ENCODE measurements around the gene AFF2.
A peak's percentile ranks its signal among the peaks of the same experiment; 100 is the strongest.

Gene AFF2

DNA sequence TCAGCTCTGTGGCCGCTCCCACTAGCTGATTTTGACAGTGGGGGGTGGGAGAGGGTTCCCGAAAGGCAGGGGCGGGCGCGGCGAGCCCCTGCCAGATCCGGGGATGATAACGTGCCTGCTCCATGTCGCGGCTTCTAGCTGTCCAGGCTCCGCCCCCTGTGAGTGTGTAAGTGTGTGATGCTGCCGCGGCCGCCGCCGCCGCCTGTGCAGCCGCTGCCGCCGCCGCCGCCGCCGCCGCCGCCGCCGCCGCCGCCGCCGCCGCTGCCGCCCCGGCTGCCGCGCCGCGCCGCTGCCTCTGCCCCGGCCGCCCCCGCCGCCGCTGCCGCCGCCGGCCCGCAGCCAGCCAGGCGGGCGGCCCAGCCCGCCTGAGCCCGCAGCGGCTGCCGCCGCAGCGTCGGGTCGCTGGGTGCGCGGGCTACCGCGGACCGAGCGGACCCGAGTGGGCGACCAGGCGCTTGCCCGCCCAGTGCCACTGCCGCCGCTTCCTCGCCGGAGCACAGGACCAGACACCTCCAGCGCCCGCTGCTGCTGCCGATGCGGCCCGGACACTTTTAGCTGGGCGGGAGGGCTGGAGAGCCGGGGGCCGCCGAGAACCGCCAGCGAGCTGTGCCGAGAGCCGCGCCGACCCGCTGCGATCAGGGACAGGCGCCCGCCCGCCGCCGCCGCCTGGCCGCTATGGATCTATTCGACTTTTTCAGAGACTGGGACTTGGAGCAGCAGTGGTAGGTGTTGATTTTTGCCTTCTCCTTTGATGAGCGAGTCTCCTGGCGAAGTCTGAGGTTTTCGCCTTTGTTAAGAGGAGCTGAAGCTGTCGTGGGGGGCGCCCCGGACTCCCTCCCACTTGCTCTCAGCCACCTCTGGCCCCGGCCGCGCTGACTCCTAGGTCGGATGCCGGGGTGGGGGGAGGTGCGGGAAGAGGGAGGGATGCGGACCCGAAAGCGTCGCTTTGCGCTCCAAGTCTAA is at the start of gene AFF2:
Gene AFF2, plus strand, starts transcription at position 195 of the 963 bp plus-strand sequence. Its CDS starts 481 bp downstream, at position 676.
- DNase-seq (ENCODE audit: low read depth) = peak; percentile 16

DNA sequence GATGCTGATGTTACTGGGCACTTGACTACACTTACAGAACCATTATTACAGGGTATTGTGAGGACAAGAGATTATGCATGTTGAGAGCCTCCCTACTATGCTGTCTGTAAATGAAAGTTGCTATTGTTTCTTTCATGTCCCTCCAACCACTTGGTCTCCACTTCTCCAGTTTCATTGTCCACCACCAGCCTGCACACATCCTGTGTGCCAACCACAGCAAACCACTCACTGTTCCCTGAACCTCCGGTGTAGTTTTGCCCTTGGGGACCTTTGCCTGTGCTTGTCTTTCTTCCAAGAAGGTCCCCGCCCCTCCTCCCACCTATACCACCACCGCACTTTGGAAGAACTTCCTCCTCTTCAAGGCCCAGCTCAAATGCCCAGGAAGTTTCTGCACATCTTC is 43.1 kb upstream of the AFF2 start:
- DNase-seq (ENCODE audit: low read depth) = no peak

DNA sequence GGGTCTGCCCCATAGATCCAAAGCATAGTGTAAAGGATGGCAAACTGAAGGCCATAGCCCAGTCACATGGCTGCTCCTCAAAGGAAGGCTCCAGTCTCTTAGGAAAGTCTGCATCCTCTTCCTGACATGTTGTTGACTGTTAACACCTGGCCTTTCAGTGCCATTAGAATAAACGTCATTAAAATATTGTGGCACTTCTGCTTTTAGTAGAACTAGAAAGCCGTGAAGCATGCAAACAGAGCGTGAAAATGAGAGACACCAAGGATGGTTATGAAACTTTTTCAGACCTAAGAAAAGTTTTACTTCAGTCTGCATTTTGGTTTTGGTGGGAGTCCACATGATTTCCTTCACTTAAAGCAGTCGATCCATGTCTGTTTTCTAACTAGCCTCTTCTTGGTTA is 41.1 kb upstream of the AFF2 start:
- DNase-seq (ENCODE audit: low read depth) = no peak

DNA sequence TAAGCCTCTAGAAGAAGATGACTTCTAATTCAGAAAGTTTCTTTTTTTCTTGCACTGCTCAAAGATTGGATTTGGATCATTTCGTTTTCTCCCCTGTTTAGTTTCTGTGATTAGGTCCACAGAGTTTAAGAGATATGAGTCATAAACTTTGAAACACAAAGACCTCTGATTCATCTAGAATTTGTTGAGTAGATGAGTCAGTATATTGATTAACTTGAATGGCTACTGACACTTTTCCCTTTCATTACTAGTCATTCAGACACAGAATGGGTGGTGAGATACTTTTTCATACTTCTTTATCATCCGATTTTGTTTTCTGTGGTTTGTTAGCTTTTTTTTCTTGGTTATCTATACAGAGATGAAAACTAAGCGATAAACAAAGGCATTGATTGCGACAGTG is 34.1 kb upstream of the AFF2 start:
- no peak for DNase-seq (ENCODE audit: low read depth)

DNA sequence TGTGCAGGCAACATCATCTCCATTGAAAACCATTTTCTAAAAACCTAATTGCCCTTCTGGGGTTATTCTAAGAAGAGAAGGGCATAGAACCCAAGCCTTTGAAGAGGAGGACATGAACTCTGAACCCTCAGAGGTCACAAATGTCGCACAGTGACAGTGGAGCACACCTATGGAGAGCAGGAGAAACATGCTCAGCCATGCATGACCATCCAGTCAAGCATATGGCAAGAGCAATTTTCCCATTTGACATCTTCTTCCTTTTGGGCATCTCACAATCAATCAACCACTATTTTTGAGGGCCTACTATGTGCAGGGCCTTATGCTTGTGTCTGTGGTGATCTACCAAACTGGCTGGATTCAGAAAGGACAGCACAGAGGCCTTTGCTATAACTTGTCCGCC is 30.1 kb upstream of the AFF2 start:
- DNase-seq (ENCODE audit: low read depth) = no peak

- no peak for DNase-seq (ENCODE audit: low read depth)
These were observed 26.4 kb upstream of the AFF2 start for GRCh38 chrX:148474030-148474429.

DNA sequence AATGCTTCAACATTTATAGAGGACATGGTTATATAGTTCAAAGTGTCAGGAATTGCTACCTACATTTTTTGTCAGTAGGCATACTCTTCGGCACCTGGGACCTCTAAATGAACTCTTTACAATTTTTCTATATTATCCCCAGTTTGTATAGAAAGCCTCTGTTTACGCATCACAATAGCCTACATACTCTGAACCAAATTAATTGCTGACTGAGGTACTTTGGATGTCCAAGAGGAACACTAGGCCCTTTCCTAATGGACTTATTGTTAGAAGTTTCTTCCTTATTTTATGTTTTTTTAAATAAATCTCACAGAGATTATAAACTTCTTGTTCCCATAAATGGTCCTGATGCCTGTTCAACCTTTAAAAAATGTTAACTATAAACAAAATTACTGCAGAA is 8.4 kb upstream of the AFF2 start:
- no peak for DNase-seq (ENCODE audit: low read depth)

GRCh38 chrX:148495176-148495575 is 5.2 kb upstream of the AFF2 start:
- DNase-seq (ENCODE audit: low read depth) = no peak

DNA sequence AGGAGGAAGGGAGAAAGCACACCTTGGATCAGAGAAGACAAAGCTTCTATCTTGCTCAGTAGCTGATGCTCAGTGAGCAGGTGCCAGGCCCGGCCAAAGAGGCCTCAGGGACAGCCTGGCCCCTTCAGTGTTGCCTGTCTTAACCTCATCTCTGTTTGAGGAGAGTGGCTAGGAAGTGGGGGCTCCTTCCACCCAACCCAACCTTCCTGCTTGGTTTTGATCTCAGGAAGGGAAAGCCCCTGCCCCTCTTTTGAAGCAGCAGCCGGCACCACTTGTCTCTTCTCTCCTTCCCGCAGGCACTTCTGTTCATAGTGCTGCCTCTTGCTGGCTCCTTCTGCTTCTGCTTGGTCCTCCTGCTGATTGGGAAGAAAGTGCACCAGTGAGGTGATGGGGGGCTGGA is 2.4 kb upstream of the AFF2 start:
- DNase-seq (ENCODE audit: low read depth) = no peak

DNA sequence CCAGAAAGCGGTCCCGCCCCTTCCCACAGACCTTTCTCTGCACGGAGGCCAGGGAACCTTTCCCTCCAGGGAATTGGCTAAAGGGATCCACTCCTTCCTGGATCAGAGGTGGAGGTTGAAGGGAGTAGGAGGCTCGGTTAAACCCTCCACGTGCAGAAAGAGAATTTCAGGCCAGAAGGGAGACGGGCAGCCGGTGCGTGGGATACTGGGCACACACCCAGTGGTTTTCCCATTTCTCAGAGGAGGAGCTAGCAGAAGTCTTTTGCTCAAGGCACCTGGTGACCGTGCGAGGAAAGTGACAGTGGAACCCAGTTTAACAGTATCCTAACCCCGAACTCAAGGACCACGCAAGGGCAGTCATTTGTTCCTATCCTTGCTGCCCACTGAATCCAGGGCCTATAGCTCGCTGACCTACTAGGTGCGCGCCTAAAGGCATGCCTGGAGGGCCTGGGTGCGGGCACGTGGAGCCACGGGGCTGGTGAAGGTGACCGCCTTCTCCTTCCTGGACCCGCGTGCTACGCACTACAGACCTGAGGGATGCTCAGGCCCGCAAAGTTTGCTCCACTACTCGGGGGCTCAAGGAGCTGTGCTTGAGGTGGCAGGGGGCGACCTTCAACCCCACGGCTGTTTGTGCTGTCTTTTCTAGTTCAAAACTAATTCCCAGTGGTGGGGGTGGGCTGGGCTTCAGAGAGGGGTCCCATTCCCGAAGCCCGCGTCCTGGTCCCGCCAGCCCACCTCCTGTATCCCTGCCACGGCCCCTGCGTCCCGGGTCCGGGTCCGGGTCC is 587 bp upstream of the AFF2 start:
- DNase-seq (ENCODE audit: low read depth) = no peak

GRCh38 chrX:148501386-148502066 is 1.1 kb downstream of the AFF2 start:
- no peak for DNase-seq (ENCODE audit: low read depth)

DNA sequence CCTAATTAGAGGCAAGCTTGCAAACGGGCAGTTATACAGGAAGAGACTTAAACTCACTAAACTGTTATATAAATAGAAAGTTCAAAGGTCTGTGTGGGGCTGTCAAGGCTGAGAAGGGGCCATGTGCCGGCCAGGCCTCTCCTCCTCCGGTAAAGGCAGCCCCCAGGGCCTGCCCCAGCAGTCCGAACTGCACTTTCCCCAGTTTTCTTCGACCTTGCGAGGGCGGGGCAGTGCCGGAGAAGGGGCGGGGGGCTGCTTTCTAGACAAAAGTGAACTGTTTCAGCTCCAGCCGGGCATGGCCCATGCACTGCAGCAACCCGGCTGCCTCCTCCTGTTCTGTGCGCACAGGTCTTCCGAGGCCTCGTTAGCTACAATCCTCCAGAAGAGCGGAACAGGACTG is 4.1 kb downstream of the AFF2 start:
- DNase-seq (ENCODE audit: low read depth) = no peak

DNA sequence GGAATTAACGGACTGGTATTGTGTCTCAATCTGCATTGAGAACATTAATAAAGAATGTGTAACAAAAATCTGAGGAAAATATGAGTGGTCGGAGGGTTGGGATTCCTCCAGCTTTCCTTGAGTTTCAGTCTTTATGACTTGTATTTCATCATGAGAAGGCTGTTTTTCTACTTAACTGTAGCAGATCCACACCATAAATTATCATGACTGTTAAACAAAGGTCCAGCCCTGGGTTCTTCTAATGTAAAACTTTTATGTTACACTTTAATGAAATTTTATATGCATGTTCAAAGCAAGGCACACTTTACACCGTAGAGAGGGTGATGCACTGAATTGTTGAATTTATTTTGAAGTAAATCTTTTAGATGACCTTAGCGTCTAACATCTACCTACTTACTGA is 7.0 kb downstream of the AFF2 start:
- DNase-seq (ENCODE audit: low read depth) = no peak

DNA sequence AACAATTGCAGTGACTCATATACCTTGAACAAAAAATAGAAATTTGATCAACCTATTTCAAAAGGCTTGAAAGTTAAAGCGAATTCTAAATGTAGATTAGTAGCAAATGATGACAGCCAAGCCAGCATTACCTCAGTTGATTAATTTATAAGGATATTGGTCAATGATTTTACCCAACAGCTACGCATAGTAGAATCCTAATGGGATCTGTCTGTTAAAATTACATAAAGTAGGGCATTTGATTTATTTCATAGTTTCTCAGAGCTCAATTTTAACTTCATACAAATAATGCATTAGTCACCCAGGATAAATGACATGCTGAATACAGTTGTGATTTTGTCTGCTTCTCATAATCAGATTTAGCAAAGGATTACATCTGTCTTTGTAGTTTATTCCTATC is 12.0 kb downstream of the AFF2 start:
- DNase-seq (ENCODE audit: low read depth) = no peak

DNA sequence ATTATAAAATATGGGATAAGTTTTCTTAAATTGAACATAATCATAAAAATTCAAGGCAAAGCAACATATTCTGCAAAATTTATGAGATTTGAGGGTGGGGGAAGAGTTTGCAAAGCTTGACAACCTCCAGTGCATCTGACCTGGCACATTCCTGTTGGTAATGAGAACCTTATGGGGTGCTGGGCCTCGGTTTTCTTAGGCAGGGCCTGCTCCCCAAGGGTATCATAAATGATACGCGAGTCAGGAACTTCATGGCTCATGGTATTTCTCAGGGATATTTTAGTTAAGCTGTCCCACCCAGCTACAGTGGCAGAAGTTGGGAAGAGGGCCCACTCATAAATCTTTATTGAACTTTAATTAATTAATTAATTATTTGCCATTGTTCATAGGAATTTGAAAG is 13.2 kb downstream of the AFF2 start:
- DNase-seq (ENCODE audit: low read depth) = no peak

GRCh38 chrX:148517176-148517575 is 16.8 kb downstream of the AFF2 start:
- DNase-seq (ENCODE audit: low read depth) = no peak

GRCh38 chrX:148522006-148522405 is 21.6 kb downstream of the AFF2 start:
- no peak for DNase-seq (ENCODE audit: low read depth)

GRCh38 chrX:148523303-148524080 is 23.1 kb downstream of the AFF2 start:
- no peak for DNase-seq (ENCODE audit: low read depth)

DNA sequence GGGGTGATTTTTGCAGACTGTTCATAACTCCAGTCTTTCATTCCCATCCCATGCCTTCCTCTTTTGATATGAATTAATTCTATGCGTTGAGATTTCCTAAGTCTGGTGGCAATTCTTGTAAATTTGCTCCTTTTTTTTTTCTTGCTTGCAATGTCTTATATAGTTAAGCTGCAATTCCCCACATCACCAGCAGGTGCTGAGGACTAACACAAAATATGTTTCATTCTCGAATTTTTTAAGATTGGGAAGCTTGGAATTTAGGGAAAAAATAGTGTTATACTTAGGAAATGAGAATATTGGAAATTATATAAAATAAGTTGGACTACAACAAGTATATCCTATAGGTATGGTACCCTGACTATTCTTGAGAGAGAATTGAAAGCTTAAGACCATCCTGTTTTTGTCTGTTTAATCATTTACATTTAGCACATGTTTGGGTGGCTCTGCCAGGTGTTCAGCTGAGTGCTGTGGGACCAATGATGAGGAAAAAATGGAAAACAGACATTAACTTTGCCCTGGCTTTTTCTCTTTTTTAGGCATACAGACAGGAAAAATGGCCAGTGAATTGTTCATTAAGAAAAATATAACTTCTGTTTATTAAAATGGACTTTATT is 30.2 kb downstream of the AFF2 start:
- DNase-seq (ENCODE audit: low read depth) = no peak

DNA sequence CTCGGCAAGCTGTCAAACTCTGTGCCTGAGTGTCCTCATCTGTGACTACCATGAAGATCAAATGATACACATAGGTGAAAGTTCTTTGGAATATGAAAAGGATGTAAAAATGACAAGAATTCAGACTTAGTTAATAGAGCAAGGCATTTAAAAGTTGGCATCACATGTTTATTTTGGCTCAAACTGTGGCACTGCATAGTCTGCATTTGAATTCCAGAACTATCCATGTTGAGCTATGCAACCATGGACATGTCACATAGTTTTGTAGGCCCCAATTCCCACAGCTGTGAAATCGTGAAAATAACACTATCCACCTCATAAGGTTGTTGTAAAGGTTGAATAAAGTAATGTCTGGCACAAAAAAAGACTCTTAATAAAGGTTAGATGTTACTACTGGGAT is 33.9 kb downstream of the AFF2 start:
- no peak for DNase-seq (ENCODE audit: low read depth)

DNA sequence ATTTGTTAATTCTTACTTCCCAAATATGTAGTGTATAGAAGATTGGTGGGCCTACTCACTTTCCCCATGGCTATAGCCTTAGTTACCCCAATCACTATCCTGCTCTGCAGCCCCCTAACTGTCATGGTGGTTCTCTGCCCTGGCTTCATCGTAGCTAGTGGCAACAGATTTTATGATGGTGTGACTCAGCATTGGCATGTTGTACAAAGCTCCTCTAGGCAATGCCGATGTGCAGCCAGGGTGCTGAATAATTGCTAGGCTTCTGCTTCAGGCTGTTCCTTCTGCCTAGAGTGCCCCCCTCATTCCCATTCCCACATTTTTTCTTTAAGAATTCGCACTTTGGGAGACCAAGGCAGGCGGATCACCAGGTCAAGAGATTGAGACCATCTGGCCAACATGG is 35.2 kb downstream of the AFF2 start:
- no peak for DNase-seq (ENCODE audit: low read depth)
